GM12878 (cell line): Measurements from ENCODE around the gene TPK1. TPM values are rescaled to one million over a fixed set of nuclear protein-coding genes. Genes with fewer than 3 reads are reported as not detected.

Source experiments
- ATAC-seq: fragments of 200-7000 bp; cut with Tn5 transposase; 3 replicates; pipeline ENCODE4 v1.9.1; 2020; ENCODE audit warnings: mild to moderate bottlenecking, moderate library complexity
- Bru-seq: library from RNA; stranded (reverse); fragments of 400-500 nt; gene quantifications from one replicate; lab custom pipeline; 2021; lab: Mats Ljungman, UMichigan
- BruChase-seq, 2 experiments: library from RNA; stranded (reverse); fragments of 400-500 nt; gene quantifications; one replicate each; lab custom pipeline; 2021; lab: Mats Ljungman, UMichigan
- BruUV-seq: library from RNA; stranded (reverse); fragments of 400-500 nt; replicated peaks from 2 replicates; lab custom pipeline; 2021; lab: Mats Ljungman, UMichigan
- CTCF ChIA-PET: fragments of 300-600 bp; sonication (Branson Sonifier 250); formaldehyde crosslinking; extraction: SDS; loops from one replicate; lab custom pipeline; 2021; ENCODE audit warnings: inconsistent platforms; lab: Yijun Ruan, JAX
- POLR2A ChIA-PET: fragments of 350-600 bp; formaldehyde crosslinking; extraction: SDS; loops from one replicate; lab custom pipeline; 2021; ENCODE audit warnings: inconsistent platforms; lab: Charles Lee
- RAD21 ChIA-PET: fragments of 300-600 bp; sonication (Branson Sonifier 250); formaldehyde crosslinking; loops from one replicate; lab custom pipeline; 2023; ENCODE audit warnings: antibody characterized with exemption; ENCODE audit not compliant: unreplicated experiment; lab: Charles Lee
- SMC1A ChIA-PET: fragments of 300-600 bp; sonication (Branson Sonifier 250); formaldehyde crosslinking; loops from one replicate; lab custom pipeline; 2023; ENCODE audit not compliant: unreplicated experiment, uncharacterized antibody; lab: Charles Lee
- DNase-seq: peaks from one replicate; pipeline ENCODE4 v3.0.0-alpha.2; 2011; ENCODE audit warnings: low read depth, low spot score
- FAIRE-seq: peaks from 3 replicates; lab custom pipeline; 2011; peaks lifted over from hg19 to GRCh38; lab: Jason Lieb, UNC
- H2AFZ ChIP-seq: 2 replicates; pipeline ENCODE4 v1.6.0; 2011; ENCODE audit warnings: low read depth, low read length, control low read depth; ENCODE audit not compliant: control insufficient read depth
- H3K27ac ChIP-seq: 2 replicates; pipeline ENCODE4 v1.5.1; 2011; ENCODE audit warnings: control low read depth; ENCODE audit not compliant: control insufficient read depth, insufficient read depth
- H3K27me3 ChIP-seq, 2 experiments: replicated peaks in 1 of 2; 2 replicates each; pipeline versions ENCODE4 v1.6.0 to v1.6.1; 2011; ENCODE audit warnings: low read length in 1 of 2; ENCODE audit not compliant: control insufficient read depth in 2 of 2, insufficient read depth in 2 of 2
- H3K36me3 ChIP-seq, 2 experiments: 2 replicates each; pipeline ENCODE4 v1.5.1; 2011; ENCODE audit warnings: low read length in 1 of 2; ENCODE audit not compliant: control insufficient read depth in 2 of 2, insufficient read depth in 2 of 2
- H3K4me1 ChIP-seq: 2 replicates; pipeline ENCODE4 v1.6.1; 2011; ENCODE audit warnings: mild to moderate bottlenecking, low read length, moderate library complexity, mixed read lengths; ENCODE audit not compliant: control insufficient read depth, insufficient read depth
- H3K4me2 ChIP-seq: 2 replicates; pipeline ENCODE4 v1.6.0; 2011; ENCODE audit warnings: control low read depth; ENCODE audit not compliant: control insufficient read depth, insufficient read depth
- H3K4me3 ChIP-seq: fragments of 200-600 bp; sonication (generic); 2 replicates; pipeline ENCODE4 v1.5.1; 2016
- H3K79me2 ChIP-seq: 2 replicates; pipeline ENCODE4 v1.6.0; 2011; ENCODE audit warnings: low read length; ENCODE audit not compliant: control insufficient read depth, insufficient read depth
- H3K9ac ChIP-seq: 2 replicates; pipeline ENCODE4 v1.8.0; 2011; ENCODE audit warnings: low read length, control low read depth, mixed read lengths; ENCODE audit not compliant: control insufficient read depth, insufficient read depth
- H3K9me3 ChIP-seq: replicated peaks from 3 replicates; pipeline ENCODE4 v1.5.1; 2011; ENCODE audit warnings: mild to moderate bottlenecking, low read length; ENCODE audit not compliant: control insufficient read depth, insufficient read depth
- H4K20me1 ChIP-seq: 2 replicates; pipeline ENCODE4 v1.6.0; 2011; ENCODE audit not compliant: control insufficient read depth, insufficient read depth
- ASH2L ChIP-seq: fragments of 300-600, 200-600 bp; sonication (generic); IDR thresholded peaks from 2 replicates; pipeline ENCODE4 v1.6.1; 2017; ENCODE audit warnings: low read depth, mild to moderate bottlenecking, borderline replicate concordance
- CBX5 ChIP-seq: sonication (generic); IDR thresholded peaks from 2 replicates; pipeline ENCODE4 v1.6.1; 2016; ENCODE audit warnings: low read depth, moderate library complexity, mild to moderate bottlenecking, inconsistent platforms
- CHD1 ChIP-seq: IDR thresholded peaks from 2 replicates; pipeline ENCODE4 v1.6.1; 2012; ENCODE audit warnings: low read depth, low read length, improper control_type of control experiment
- DPF2 ChIP-seq: fragments of 450-650 bp; IDR thresholded peaks from 2 replicates; pipeline ENCODE4 v1.6.1; 2017; ENCODE audit warnings: mild to moderate bottlenecking
- E2F4 ChIP-seq: IDR thresholded peaks from 2 replicates; pipeline ENCODE4 v1.6.1; 2012; ENCODE audit warnings: low read depth, low read length, improper control_type of control experiment
- EP300 ChIP-seq, 2 experiments: fragments of 150-350 bp in 1 of 2; IDR thresholded peaks; 2 replicates each; pipeline ENCODE4 v1.6.1; 2011 to 2012; ENCODE audit warnings: low read depth in 2 of 2, low read length in 2 of 2, borderline replicate concordance in 1 of 2, improper control_type of control experiment in 1 of 2, inconsistent platforms in 1 of 2; ENCODE audit not compliant: control insufficient read depth in 1 of 2
- ETV6 ChIP-seq, 2 experiments: fragments of 450-650 bp in 1 of 2; IDR thresholded peaks in 1 of 2; conservative IDR thresholded peaks in 1 of 2; 2 replicates each; pipeline ENCODE4 v1.6.1; 2014; ENCODE audit warnings: antibody characterized with exemption in 1 of 2, borderline replicate concordance in 1 of 2, low read depth in 1 of 2, mild to moderate bottlenecking in 1 of 2, moderate library complexity in 1 of 2
- GATAD2B ChIP-seq: fragments of 450-650 bp; conservative IDR thresholded peaks from 2 replicates; pipeline ENCODE4 v1.6.1; 2017; ENCODE audit warnings: low read depth, mild to moderate bottlenecking, moderate library complexity
- RBBP5 ChIP-seq: fragments of 200-600 bp; sonication (generic); conservative IDR thresholded peaks from 2 replicates; pipeline ENCODE4 v1.6.1; 2016
- SIN3A ChIP-seq: IDR thresholded peaks from 2 replicates; pipeline ENCODE4 v1.6.1; 2012; ENCODE audit warnings: low read depth, low read length, improper control_type of control experiment
- SMAD1 ChIP-seq: fragments of 450-650 bp; IDR thresholded peaks from 2 replicates; pipeline ENCODE4 v1.6.1; 2018; ENCODE audit warnings: mild to moderate bottlenecking, low read depth; ENCODE audit not compliant: partially characterized antibody
- SUPT20H ChIP-seq: IDR thresholded peaks from 2 replicates; pipeline ENCODE4 v1.6.1; 2011; ENCODE audit warnings: low read depth, mild to moderate bottlenecking, low read length, moderate library complexity, borderline replicate concordance; ENCODE audit not compliant: control insufficient read depth
- SUZ12 ChIP-seq: fragments of 200-600 bp; sonication (generic); IDR thresholded peaks from one replicate; pipeline ENCODE4 v1.6.1; 2018; ENCODE audit warnings: antibody characterized with exemption, mild to moderate bottlenecking; ENCODE audit not compliant: unreplicated experiment
- TAF1 ChIP-seq: IDR thresholded peaks from 2 replicates; pipeline ENCODE4 v1.6.1; 2011; ENCODE audit warnings: mild to moderate bottlenecking, low read depth, low read length, borderline replicate concordance
- ZNF207 ChIP-seq: fragments of 450-650 bp; IDR thresholded peaks from 2 replicates; pipeline ENCODE4 v1.6.1; 2014; ENCODE audit warnings: antibody characterized with exemption, mild to moderate bottlenecking, borderline replicate concordance
- ZNF274 ChIP-seq: IDR thresholded peaks from one replicate; pipeline ENCODE4 v1.8.0; 2011; ENCODE audit not compliant: insufficient read length, insufficient read depth
- WGBS: methylation state at CpG from one replicate; pipeline ENCODE4 v1.1.6; 2016; ENCODE audit warnings: low lambda C conversion rate; ENCODE audit not compliant: insufficient replicate concordance, insufficient coverage; ENCODE audit errors: missing lambda C conversion rate; 5-methylcytosine and 5-hydroxymethylcytosine counted together
- in situ Hi-C: fragments of 300-500 bp; cut with MboI; formaldehyde crosslinking; loops from 9 replicates; pipeline ENCODE4 v1.14.3; 2018; ENCODE audit warnings: mixed read lengths
- intact Hi-C: fragments of 100-400 bp; cut with micrococcal nuclease; formaldehyde crosslinking; loops from one replicate; pipeline ENCODE4 v1.14.2; 2022; ENCODE audit not compliant: unreplicated experiment
- long read RNA-seq, 2 experiments: library from polyadenylated mRNA; unstranded; transcript quantifications; one replicate each; pipeline ENCODE4 v2.0.0, GENCODE V29; 2019 to 2020
- polyA minus RNA-seq, 3 experiments: library from RNA; depleted of rRNA, polyadenylated mRNA; stranded (reverse); fragments of >200 nt; gene quantifications; 2 replicates each; pipeline ENCODE4 v1.2.3, GENCODE V29; 2011
- polyA plus RNA-seq, 11 experiments: library from polyadenylated mRNA; depleted of rRNA in 4 of 11; unstranded in 6 of 11; stranded (reverse) in 5 of 11; fragments of >200 nt; fragmentation: Nextera tagmentation in 4 of 11; fragmentation: Illumina TruSeq in 1 of 11; extraction: Ambion mirVana in 4 of 11; extraction: Trizol in 1 of 11; gene quantifications; 1 replicate in 1 of 11; 2 replicates in 10 of 11; pipeline versions ENCODE4 v1.2.1 to v1.2.3, GENCODE V29; 2011 to 2016; ENCODE audit warnings: inconsistent platforms in 2 of 11, missing spikeins in 2 of 11, low read depth in 1 of 11
- total RNA-seq, 4 experiments: library from RNA; depleted of rRNA in 3 of 4; stranded (reverse); fragments of >200 nt in 3 of 4; fragmentation: Illumina TruSeq in 1 of 4; extraction: Trizol in 1 of 4; gene quantifications; 2 replicates each; pipeline versions ENCODE4 v1.2.1 to v1.2.3, GENCODE V29; 2013 to 2021

TPK1 gene
- total RNA-seq (2013; cell fraction: nucleolus; rRNA removed) = 38.9 and 39.7 TPM in 2 replicates
- total RNA-seq (2014; rRNA removed) = 7.8 and 8.2 TPM in 2 replicates
- total RNA-seq (2014; rRNA removed; fragmentation: Illumina TruSeq; extraction: Trizol) = 7.3 and 10.6 TPM in 2 replicates
- total RNA-seq (2021) = 5.6 and 7.7 TPM in 2 replicates
- polyA plus RNA-seq (2011; ENCODE audit: low read depth) = 15.2 TPM
- 13.6 and 13.8 TPM in 2 replicates for polyA plus RNA-seq (2011; rRNA removed)
- 8.6 and 10.7 TPM in 2 replicates for polyA plus RNA-seq (2011; cell fraction: cytosol; rRNA removed)
- 6.9 and 12.2 TPM in 2 replicates for polyA plus RNA-seq (2011; cell fraction: nucleus; rRNA removed)
- 6.7 and 8.0 TPM in 2 replicates for polyA plus RNA-seq (2012)
- polyA plus RNA-seq (2014; fragmentation: Illumina TruSeq; extraction: Trizol) = 7.1 and 7.4 TPM in 2 replicates
- 10 to 100 TPM in 1 of 2 experiments, 1 to 10 TPM in 1; 8.0 to 11.3 TPM for polyA plus RNA-seq (2014; fragmentation: Nextera tagmentation; extraction: Ambion mirVana)
- 5.6 and 7.8 TPM in 2 replicates for polyA plus RNA-seq (2014; rRNA removed)
- 10 to 100 TPM; 14.2 to 19.0 TPM for polyA plus RNA-seq (2016; fragmentation: Nextera tagmentation; extraction: Ambion mirVana)
- polyA minus RNA-seq (2011; rRNA and poly(A)+ RNA removed) = 34.8 and 44.3 TPM in 2 replicates
- 6.1 and 6.4 TPM in 2 replicates for polyA minus RNA-seq (2011; cell fraction: cytosol; rRNA and poly(A)+ RNA removed)
- polyA minus RNA-seq (2011; cell fraction: nucleus; rRNA and poly(A)+ RNA removed) = 32.3 and 49.6 TPM in 2 replicates
- Bru-seq, nascent RNA = percentile 54 among the genes with signal in this experiment
- percentile 46 among the genes with signal in this experiment for BruChase-seq, experiment 1, labeled RNA remaining after a 6-hour chase
- percentile 49 among the genes with signal in this experiment for BruChase-seq, experiment 2, labeled RNA remaining after a 2-hour chase
- long read RNA-seq, experiment 1, partial matches to known transcripts = 1 of 8 reads
- long read RNA-seq, experiment 1, other reads (novel, unspliced or antisense) = 3 of 8 reads
- long read RNA-seq, experiment 2, transcript TPK1-201 (9 exons, 2,439 nt) = major isoform, 27 of 61 reads
- long read RNA-seq, experiment 2, transcript TPK1-203 (8 exons, 2,283 nt) = minor isoform, 12 of 61 reads
- long read RNA-seq, experiment 2, partial matches to known transcripts = 3 of 61 reads
- long read RNA-seq, experiment 2, other reads (novel, unspliced or antisense) = 18 of 61 reads

GRCh38 chr7:144835652-144836544, at the start of gene TPK1:
Gene TPK1 (minus strand): TSS chr7:144836053. CDS start chr7:144835602, 451 bp downstream.
- no peaks in the 10 kb centered on the region; the same call in 1 of the 3 replicates for H3K9me3 ChIP-seq
- RAD21 ChIA-PET = interaction anchor here (0.6 to 3.2 kb wide), 6 partner anchors 10 to 50 kb away, joined by 3 to 39 read pairs (median 12); no protein-coding TSS in a partner anchor
- in situ Hi-C loops = no loop called here
- H3K9ac ChIP-seq = peak within 1 kb of the TSS; percentile 84
- peaks cover 2% of the 10 kb centered on the region; the same call in 1 of the 2 replicates for H3K79me2 ChIP-seq
- peak within 1 kb of the TSS; percentile 95 for H3K4me2 ChIP-seq
- intact Hi-C loops = loop anchor here (5.0 kb wide), 1 partner anchor 99 kb away; no protein-coding TSS in a partner anchor
- H3K4me3 ChIP-seq = peak within 1 kb of the TSS; percentile 94
- H3K36me3 ChIP-seq = no peaks in the 10 kb centered on the region
- H3K4me1 ChIP-seq = no peaks in the 10 kb centered on the region; the same call in 1 of the 2 replicates
- FAIRE-seq (peak; percentile 91), DNase-seq (peak; percentile 74), ATAC-seq (peak; percentile 88)
- POLR2A ChIA-PET = interaction anchor here (1.4 to 3.0 kb wide), 6 partner anchors 10 to 98 kb away, joined by 5 to 22 read pairs (median 6); no protein-coding TSS in a partner anchor
- no peaks in the 10 kb centered on the region for H4K20me1 ChIP-seq
- WGBS = 12% methylated on average over 71 of the region's 81 CpGs
- TSS peak; percentile 94 for BruUV-seq
- H3K27me3 ChIP-seq = no peaks in the 10 kb centered on the region
- CTCF ChIA-PET = interaction anchor here (0.8 to 3.2 kb wide), 9 partner anchors 9 to 102 kb away, joined by 3 to 20 read pairs (median 6); no protein-coding TSS in a partner anchor
- SMC1A ChIA-PET = interaction anchor here (0.7 to 5.7 kb wide), 16 partner anchors 10 to 96 kb away, joined by 3 to 45 read pairs (median 5); no protein-coding TSS in a partner anchor
- peak within 1 kb of the TSS; percentile 86 for H3K27ac ChIP-seq
- H2AFZ ChIP-seq = peak within 1 kb of the TSS; percentile 98
- no peak for TF ChIP-seq SUPT20H
- peak; percentile 87 for TF ChIP-seq TAF1
- TF ChIP-seq CBX5 = peak; percentile 92
- TF ChIP-seq RBBP5 = peak; percentile 32; the same call in 1 of the 2 replicates
- no peak; a peak in 1 of 4 replicates for TF ChIP-seq ETV6 (conservative IDR thresholded peaks at IDR 0.05 in 1 of 2, IDR thresholded peaks at IDR 0.05 in 1 of 2; ENCODE audit: borderline replicate concordance in 1 of 2, low read depth in 1 of 2)
- peak; percentile 79; the same call in 1 of the 2 replicates for TF ChIP-seq CHD1
- peak; percentile 49; the same call in 1 of the 2 replicates for TF ChIP-seq SIN3A
- peak; percentile 86; the same call in 1 of the 2 replicates for TF ChIP-seq ASH2L
- TF ChIP-seq GATAD2B = peak; percentile 88
- TF ChIP-seq ZNF207 = 0 out of 2 replicates have a peak, but pooled peaks have one; percentile 59
- 0 out of 4 replicates have a peak, but pooled peaks of 1 of the 2 experiments have one; percentile 23 for TF ChIP-seq EP300 (IDR thresholded peaks at IDR 0.05; ENCODE audit: borderline replicate concordance in 1 of 2, control insufficient read depth in 1 of 2, low read depth in 2 of 2, low read length in 2 of 2)
- no peak for TF ChIP-seq ZNF274
- no peak for TF ChIP-seq SUZ12
- peak; percentile 82 for TF ChIP-seq DPF2
- no peak for TF ChIP-seq SMAD1
- peak; percentile 57; the same call in 1 of the 2 replicates for TF ChIP-seq E2F4
